ENCODE measurements around the gene GMDS. TPM values are rescaled to one million over a fixed set of nuclear protein-coding genes. Genes with fewer than 3 reads are reported as not detected.

The GMDS gene
- total and polyA plus RNA-seq, 2 of the 8 experiments (the other 6 are each of a cell fraction or from before 2014, with no cell fraction given) = 16.8 to 50.0 TPM

GRCh38 chr6:1645466-1646185 is 599.8 kb downstream of the GMDS start (continued):
- TF ChIP-seq CHD7 (IDR thresholded peaks at IDR 0.05; ENCODE audit: insufficient replicate concordance, low read length) (no peak), SAP30 (IDR thresholded peaks at IDR 0.05; ENCODE audit: insufficient read depth, insufficient replicate concordance, low read length) (no peak), KDM4A (IDR thresholded peaks at IDR 0.05; ENCODE audit: low read depth, low read length, severe bottlenecking) (no peak), TBP (IDR thresholded peaks at IDR 0.05; ENCODE audit: low read depth, low read length) (no peak), GABPA (IDR thresholded peaks at IDR 0.05; ENCODE audit: borderline replicate concordance, insufficient read depth, low read length) (no peak), POLR2AphosphoS5 (IDR thresholded peaks at IDR 0.05; ENCODE audit: low read depth, low read length) (no peak), BRCA1 (IDR thresholded peaks at IDR 0.05; ENCODE audit: low read depth, low read length) (no peak), POLR2A (IDR thresholded peaks at IDR 0.05; ENCODE audit: control extremely low read depth in 1 of 2, low read depth in 2 of 2, low read length in 2 of 2) (no peak)
- TF ChIP-seq, protein P1, sequence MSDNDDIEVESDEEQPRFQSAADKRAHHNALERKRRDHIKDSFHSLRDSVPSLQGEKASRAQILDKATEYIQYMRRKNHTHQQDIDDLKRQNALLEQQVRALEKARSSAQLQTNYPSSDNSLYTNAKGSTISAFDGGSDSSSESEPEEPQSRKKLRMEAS (IDR thresholded peaks at IDR 0.05) = no peak
